ENCODE data around the gene GSTM2. TPM values are rescaled to one million over a fixed set of nuclear protein-coding genes. Genes with fewer than 3 reads are reported as not detected.

GSTM2 gene
- total and polyA plus RNA-seq, 2 of the 4 experiments (the other 2 are of a cell fraction) = 10.2 to 85.5 TPM

DNA sequence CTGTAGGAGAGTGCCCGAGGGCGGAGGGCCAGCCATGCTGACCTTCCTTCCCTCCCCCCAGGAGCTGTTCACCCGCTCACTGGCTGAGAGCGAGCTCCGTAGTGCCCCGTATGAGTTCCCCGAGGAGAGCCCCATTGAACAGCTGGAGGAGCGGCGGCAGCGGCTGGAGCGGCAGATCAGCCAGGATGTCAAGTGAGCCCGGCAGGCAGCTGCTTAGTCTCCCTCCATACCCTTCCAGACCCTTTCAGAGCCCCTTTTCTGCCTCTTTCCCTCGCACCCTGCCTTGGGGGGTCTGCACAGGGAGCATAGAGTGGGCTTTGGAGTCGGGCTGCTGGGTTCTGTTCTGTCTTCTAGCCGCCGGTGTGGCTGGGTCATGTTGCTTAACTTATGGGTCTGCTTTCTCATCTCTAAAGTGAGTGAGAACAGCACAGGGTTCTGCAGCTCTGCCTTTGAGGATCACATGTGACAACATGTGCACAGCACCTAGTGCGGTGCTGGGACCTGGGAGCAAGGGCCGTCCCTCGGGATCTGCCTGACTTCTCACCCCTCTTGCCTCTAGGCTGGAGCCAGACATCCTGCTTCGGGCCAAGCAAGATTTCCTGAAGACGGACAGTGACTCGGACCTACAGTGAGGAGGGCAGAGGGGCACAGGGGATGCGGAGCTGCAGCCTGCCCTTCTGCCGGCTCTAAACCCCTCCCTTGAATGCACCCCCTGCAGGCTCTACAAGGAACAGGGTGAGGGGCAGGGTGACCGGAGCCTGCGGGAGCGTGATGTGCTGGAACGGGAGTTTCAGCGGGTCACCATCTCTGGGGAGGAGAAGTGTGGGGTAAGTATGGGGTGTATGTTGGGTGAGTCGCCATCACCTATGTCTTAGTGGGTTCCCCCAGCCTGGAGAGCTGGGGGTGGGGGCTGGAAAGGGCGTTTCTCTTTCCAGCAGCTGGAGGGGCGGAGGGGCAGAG, 42.0 kb upstream of the GSTM2 start:
- no peak for DNase-seq
- BruUV-seq (replicated peaks) = no TSS peak
- dilution Hi-C loops (cut with HindIII; ENCODE audit: low sequenced_read_pairs, unreplicated experiment) = no loop called here
- TF ChIP-seq, protein P1, sequence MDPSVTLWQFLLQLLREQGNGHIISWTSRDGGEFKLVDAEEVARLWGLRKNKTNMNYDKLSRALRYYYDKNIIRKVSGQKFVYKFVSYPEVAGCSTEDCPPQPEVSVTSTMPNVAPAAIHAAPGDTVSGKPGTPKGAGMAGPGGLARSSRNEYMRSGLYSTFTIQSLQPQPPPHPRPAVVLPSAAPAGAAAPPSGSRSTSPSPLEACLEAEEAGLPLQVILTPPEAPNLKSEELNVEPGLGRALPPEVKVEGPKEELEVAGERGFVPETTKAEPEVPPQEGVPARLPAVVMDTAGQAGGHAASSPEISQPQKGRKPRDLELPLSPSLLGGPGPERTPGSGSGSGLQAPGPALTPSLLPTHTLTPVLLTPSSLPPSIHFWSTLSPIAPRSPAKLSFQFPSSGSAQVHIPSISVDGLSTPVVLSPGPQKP (IDR thresholded peaks at IDR 0.05; ENCODE audit: borderline replicate concordance, low read depth, low read length) = no peak
- TF ChIP-seq BHLHE40 (IDR thresholded peaks at IDR 0.05; ENCODE audit: low read depth, low read length) = no peak
- TF ChIP-seq RFX5 (IDR thresholded peaks at IDR 0.05; ENCODE audit: low read depth, low read length) = no peak
- no peak for TF ChIP-seq CHD1 (IDR thresholded peaks at IDR 0.05; ENCODE audit: low read depth, low read length)
- TF ChIP-seq, protein P2, sequence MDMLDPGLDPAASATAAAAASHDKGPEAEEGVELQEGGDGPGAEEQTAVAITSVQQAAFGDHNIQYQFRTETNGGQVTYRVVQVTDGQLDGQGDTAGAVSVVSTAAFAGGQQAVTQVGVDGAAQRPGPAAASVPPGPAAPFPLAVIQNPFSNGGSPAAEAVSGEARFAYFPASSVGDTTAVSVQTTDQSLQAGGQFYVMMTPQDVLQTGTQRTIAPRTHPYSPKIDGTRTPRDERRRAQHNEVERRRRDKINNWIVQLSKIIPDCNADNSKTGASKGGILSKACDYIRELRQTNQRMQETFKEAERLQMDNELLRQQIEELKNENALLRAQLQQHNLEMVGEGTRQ (IDR thresholded peaks at IDR 0.05; ENCODE audit: low read depth, low read length) = no peak
- no peak for TF ChIP-seq RAD21 (IDR thresholded peaks at IDR 0.05; ENCODE audit: low read length)
- TF ChIP-seq, protein P3, sequence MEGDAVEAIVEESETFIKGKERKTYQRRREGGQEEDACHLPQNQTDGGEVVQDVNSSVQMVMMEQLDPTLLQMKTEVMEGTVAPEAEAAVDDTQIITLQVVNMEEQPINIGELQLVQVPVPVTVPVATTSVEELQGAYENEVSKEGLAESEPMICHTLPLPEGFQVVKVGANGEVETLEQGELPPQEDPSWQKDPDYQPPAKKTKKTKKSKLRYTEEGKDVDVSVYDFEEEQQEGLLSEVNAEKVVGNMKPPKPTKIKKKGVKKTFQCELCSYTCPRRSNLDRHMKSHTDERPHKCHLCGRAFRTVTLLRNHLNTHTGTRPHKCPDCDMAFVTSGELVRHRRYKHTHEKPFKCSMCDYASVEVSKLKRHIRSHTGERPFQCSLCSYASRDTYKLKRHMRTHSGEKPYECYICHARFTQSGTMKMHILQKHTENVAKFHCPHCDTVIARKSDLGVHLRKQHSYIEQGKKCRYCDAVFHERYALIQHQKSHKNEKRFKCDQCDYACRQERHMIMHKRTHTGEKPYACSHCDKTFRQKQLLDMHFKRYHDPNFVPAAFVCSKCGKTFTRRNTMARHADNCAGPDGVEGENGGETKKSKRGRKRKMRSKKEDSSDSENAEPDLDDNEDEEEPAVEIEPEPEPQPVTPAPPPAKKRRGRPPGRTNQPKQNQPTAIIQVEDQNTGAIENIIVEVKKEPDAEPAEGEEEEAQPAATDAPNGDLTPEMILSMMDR (conservative IDR thresholded peaks at IDR 0.05; ENCODE audit: low read depth, low read length) = no peak
- TF ChIP-seq SMC3 (IDR thresholded peaks at IDR 0.05; ENCODE audit: low read depth, low read length) = no peak
- no peak for TF ChIP-seq FOS (IDR thresholded peaks at IDR 0.05; ENCODE audit: low read depth, low read length)
- TF ChIP-seq MXI1 (IDR thresholded peaks at IDR 0.05; ENCODE audit: borderline replicate concordance, low read depth, low read length) = no peak
- no peak for TF ChIP-seq RCOR1 (IDR thresholded peaks at IDR 0.05; ENCODE audit: insufficient replicate concordance, low read length)
- no peak for TF ChIP-seq POLR2A (IDR thresholded peaks at IDR 0.05; ENCODE audit: low read depth, low read length)
- TF ChIP-seq MAZ (IDR thresholded peaks at IDR 0.05; ENCODE audit: borderline replicate concordance, low read depth, low read length) = no peak
- TF ChIP-seq NFE2L2 (IDR thresholded peaks at IDR 0.05; ENCODE audit: low read depth, low read length) = no peak

More for the DNA sequence above, 42.0 kb upstream of the GSTM2 start:
- Histone ChIP-seq H3K9me1 (ENCODE audit: insufficient read depth, low read length) (peaks cover 14% of the 10 kb centered on the region; the same call in 1 of the 2 replicates), H2AFZ (replicated peaks; ENCODE audit: low read length, poor library complexity) (peak overlapping the region; percentile 58), H4K5ac (ENCODE audit: low read depth, low read length) (no peak overlapping the region), H3K18ac (ENCODE audit: low read depth, low read length) (no peak overlapping the region), H3K23ac (ENCODE audit: low read depth, low read length) (no peak overlapping the region), H3K4ac (ENCODE audit: low read depth, low read length) (no peak overlapping the region), H3K79me1 (ENCODE audit: low read depth in 1 of 2, low read length in 2 of 2) (peaks cover 16 to 78% of the 10 kb centered on the region in 2 experiments), H4K8ac (ENCODE audit: low read depth in 2 of 2, low read length in 2 of 2) (no peak overlapping the region), H2BK5ac (ENCODE audit: low read depth, low read length, poor library complexity, severe bottlenecking) (no peak overlapping the region), H3K27ac (ENCODE audit: insufficient read depth, low read length) (no peak overlapping the region), H2AK5ac (ENCODE audit: low read depth, low read length) (no peak overlapping the region; the same call in 1 of the 2 replicates), H2BK15ac (ENCODE audit: low read depth, low read length) (no peak overlapping the region), H3K4me2 (ENCODE audit: low read depth, low read length) (no peak overlapping the region), H2BK20ac (ENCODE audit: low read depth, low read length) (no peak overlapping the region), H3K36me3 (ENCODE audit: control insufficient read depth, insufficient read depth, low read length) (peaks cover 49% of the 10 kb centered on the region), H2BK120ac (ENCODE audit: low read depth, low read length) (no peak overlapping the region), H3K4me3 (ENCODE audit: insufficient read depth, low read depth, low read length) (no peak overlapping the region), H3K9ac (ENCODE audit: low read depth, low read length) (no peak overlapping the region), H3K4me1 (ENCODE audit: control insufficient read depth, insufficient read depth, low read length) (peaks cover 31% of the 10 kb centered on the region), H3K14ac (replicated peaks; ENCODE audit: low read depth, low read length) (no peak overlapping the region), H2AK9ac (replicated peaks; ENCODE audit: low read depth, low read length, poor library complexity) (no peak overlapping the region), H4K91ac (ENCODE audit: insufficient read depth, low read depth, low read length) (no peak overlapping the region), H3K27me3 (ENCODE audit: control insufficient read depth, insufficient read depth, low read length) (no peaks in the 10 kb centered on the region), H3K56ac (ENCODE audit: extremely low read depth, insufficient read depth, low read length) (no peak overlapping the region), H4K20me1 (ENCODE audit: insufficient read depth, low read length) (peaks cover 66% of the 10 kb centered on the region), H3K9me3 (ENCODE audit: control insufficient read depth, insufficient read depth, low read length) (no peaks in the 10 kb centered on the region)
- WGBS, 2 experiments (ENCODE audit: extremely low coverage in 2 of 2, insufficient read length in 1 of 2) = 68% methylated on average over 19 of the region's 32 CpGs; no CpG with 5 or more reads in 1 of the 2 experiments
- CTCF ChIA-PET = interaction anchor here (0.5 kb wide), 2 partner anchors 15 to 1923 kb away, joined by 5 to 6 read pairs; no protein-coding TSS in a partner anchor
- intact Hi-C loops (cut with micrococcal nuclease) (loop anchor here (10.0 kb wide), 1 partner anchor 341 kb away; the partner anchor contains the start of gene PSRC1), in situ Hi-C loops (cut with MboI; ENCODE audit: low sequenced_read_pairs) (no loop called here)
- ATAC-seq (ENCODE audit: low read depth) = no peak
- POLR2A ChIA-PET (ENCODE audit: unreplicated experiment) = no interaction called here
